Gastroesophageal sphincter (tissue), 4 donors: ENCODE results near the gene PLEKHD1. TPM values are rescaled to one million over a fixed set of nuclear protein-coding genes. Genes with fewer than 3 reads are reported as not detected.

Experiments used
- ATAC-seq: fragments of 150-250 bp; one replicate; pipeline ENCODE4 v1.9.1; 2016; ENCODE audit warnings: mild to moderate bottlenecking, moderate library complexity
- H3K27ac ChIP-seq, 4 donors: fragments of 200-600 bp; sonication (generic) in 3 of 4; 1 replicate in 3 of 4; 2 replicates in 1 of 4; pipeline ENCODE4 v1.5.1; 2016 to 2019
- H3K27me3 ChIP-seq: fragments of 200-600 bp; sonication (generic); one replicate; pipeline ENCODE4 v1.5.1; 2019
- H3K36me3 ChIP-seq, 2 donors: fragments of 200-600 bp; sonication (generic); one replicate each; pipeline ENCODE4 v1.5.1; 2019; ENCODE audit warnings: control low read depth in 1 of 2
- H3K4me1 ChIP-seq, 3 donors: fragments of 200-600 bp; sonication (generic); 1 replicate in 2 of 3; 2 replicates in 1 of 3; pipeline ENCODE4 v1.5.1; 2016 to 2019; ENCODE audit warnings: control low read depth in 2 of 3
- H3K4me3 ChIP-seq, 2 donors: fragments of 200-600 bp; sonication (generic); one replicate each; pipeline ENCODE4 v1.5.1; 2019; ENCODE audit warnings: mild to moderate bottlenecking in 1 of 2, moderate library complexity in 1 of 2
- H3K9me3 ChIP-seq, 3 donors: fragments of 200-600 bp; sonication (generic); one replicate each; pipeline ENCODE4 v1.5.1; 2017 to 2019; ENCODE audit warnings: control low read depth in 2 of 3
- EP300 ChIP-seq: sonication (generic); formaldehyde crosslinking; IDR thresholded peaks from one replicate; pipeline ENCODE4 v1.6.1; 2017; ENCODE audit warnings: antibody characterized with exemption, mild to moderate bottlenecking
- POLR2A ChIP-seq, 2 donors: fragments of 450-650 bp; IDR thresholded peaks; one replicate each; pipeline ENCODE4 v1.6.1; 2017; ENCODE audit warnings: antibody characterized with exemption in 2 of 2, mild to moderate bottlenecking in 2 of 2, moderate library complexity in 1 of 2
- POLR2AphosphoS5 ChIP-seq: sonication (generic); formaldehyde crosslinking; IDR thresholded peaks from one replicate; pipeline ENCODE4 v1.6.1; 2017; ENCODE audit warnings: antibody characterized with exemption
- WGBS, 2 donors: methylation state at CpG; one replicate each; pipeline ENCODE4 v1.1.5; 2018; ENCODE audit warnings: low coverage in 1 of 2; 5-methylcytosine and 5-hydroxymethylcytosine counted together
- total RNA-seq, 4 donors: library from RNA; depleted of rRNA; stranded (reverse); fragments of >200 nt; gene quantifications; one replicate each; pipeline ENCODE4 v1.1.0, GENCODE V29; 2016
- TF ChIP-seq, protein P1 (sequence below), 4 experiments: fragments of 200-600 bp in 2 of 4; fragments of 450-650 bp in 2 of 4; sonication (generic) in 1 of 4; IDR thresholded peaks; one replicate each; pipeline ENCODE4 v1.5.1; 2017 to 2019; ENCODE audit warnings: antibody characterized with exemption in 4 of 4, mild to moderate bottlenecking in 2 of 4, moderate library complexity in 2 of 4

Gene PLEKHD1
- total RNA-seq, 4 donors from 2014 or later, result 0.08 to 0.16 TPM; not detected in 2

DNA sequence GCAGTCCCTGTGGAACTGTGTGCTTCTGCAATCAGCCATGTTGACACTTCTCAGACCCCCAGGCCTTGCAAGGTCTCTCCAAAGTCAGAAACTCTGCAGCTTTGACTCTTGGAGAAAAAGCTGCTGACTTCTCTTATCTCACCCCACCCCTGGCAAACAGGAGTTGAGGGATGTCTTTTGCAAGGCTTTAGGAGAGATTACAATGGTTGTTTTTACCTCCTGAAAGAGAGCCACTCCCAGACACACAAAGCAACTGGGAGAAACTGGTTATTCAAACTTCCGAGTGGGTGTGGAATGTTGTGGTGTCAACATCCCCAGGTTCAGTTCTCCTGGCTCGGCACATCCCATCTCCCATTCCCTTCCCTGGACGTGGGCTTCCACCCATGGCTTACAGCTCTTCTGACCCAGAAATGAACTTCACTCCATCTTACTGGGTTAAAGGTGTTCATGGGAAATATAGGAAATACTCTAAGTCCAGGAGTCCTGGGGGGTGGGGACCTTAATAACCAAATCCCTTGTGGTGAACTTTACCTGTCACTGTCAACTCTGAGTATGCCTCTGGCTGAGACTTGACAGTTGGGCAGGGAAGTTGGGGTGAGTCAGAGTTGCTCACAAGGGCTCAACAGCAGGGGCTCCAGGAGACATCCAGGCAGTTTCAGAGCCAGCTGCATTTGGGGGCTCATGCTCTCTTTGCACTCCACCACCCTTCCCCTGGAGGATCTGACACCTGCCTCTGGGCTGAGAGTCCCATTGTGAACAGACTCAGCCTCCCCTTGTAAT, 48.2 kb downstream of the PLEKHD1 start:
- no peaks in the 10 kb centered on the region for H3K9me3 ChIP-seq
- no peaks in the 10 kb centered on the region for H3K4me1 ChIP-seq
- peaks cover 33% of the 10 kb centered on the region for H3K27me3 ChIP-seq
- no peaks in the 10 kb centered on the region for H3K36me3 ChIP-seq
- TF ChIP-seq POLR2A (IDR thresholded peaks at IDR 0.05), result no peak
- TF ChIP-seq POLR2AphosphoS5, result no peak
- no peak for TF ChIP-seq EP300
- TF ChIP-seq, protein P1, sequence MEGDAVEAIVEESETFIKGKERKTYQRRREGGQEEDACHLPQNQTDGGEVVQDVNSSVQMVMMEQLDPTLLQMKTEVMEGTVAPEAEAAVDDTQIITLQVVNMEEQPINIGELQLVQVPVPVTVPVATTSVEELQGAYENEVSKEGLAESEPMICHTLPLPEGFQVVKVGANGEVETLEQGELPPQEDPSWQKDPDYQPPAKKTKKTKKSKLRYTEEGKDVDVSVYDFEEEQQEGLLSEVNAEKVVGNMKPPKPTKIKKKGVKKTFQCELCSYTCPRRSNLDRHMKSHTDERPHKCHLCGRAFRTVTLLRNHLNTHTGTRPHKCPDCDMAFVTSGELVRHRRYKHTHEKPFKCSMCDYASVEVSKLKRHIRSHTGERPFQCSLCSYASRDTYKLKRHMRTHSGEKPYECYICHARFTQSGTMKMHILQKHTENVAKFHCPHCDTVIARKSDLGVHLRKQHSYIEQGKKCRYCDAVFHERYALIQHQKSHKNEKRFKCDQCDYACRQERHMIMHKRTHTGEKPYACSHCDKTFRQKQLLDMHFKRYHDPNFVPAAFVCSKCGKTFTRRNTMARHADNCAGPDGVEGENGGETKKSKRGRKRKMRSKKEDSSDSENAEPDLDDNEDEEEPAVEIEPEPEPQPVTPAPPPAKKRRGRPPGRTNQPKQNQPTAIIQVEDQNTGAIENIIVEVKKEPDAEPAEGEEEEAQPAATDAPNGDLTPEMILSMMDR (IDR thresholded peaks at IDR 0.05), result no peak
- WGBS, 2 donors, result 41 to 71% methylated on average over 1 to 3 of the region's 3 CpGs
- no peak for ATAC-seq
- no peak overlapping the region for H3K27ac ChIP-seq
- no peak overlapping the region for H3K4me3 ChIP-seq

DNA sequence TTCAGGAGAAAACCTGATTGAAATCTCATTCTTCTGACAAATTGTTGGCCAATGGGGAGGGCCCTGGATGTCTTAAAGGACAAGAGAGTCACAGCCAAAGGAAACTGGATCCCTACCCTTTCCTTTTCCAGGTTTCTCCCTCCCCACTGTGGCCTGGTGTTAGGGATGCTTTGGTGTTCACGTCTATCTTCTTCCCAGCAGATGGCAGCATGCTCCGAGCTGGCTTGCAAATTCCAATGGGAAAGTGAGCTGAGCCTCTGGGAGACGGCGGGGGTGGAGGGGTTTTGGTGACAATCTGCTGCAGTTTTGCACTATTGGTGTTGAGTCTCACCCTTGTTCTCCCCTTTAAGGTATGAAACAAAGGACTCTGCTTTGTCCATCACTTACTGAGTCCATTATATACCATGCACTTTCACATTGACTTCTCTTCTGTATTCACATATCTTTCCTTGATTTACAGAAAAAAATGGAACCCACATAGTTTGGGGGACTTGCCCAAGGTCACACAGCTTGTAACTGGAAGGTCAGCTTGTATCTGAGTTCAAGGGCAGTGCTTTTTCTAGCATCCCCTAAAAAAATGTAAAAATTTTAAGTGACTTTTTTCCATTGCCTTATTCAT, 50.8 kb downstream of the PLEKHD1 start:
- Histone ChIP-seq H3K27ac (no peak overlapping the region), H3K27me3 (peaks cover 27% of the 10 kb centered on the region), H3K9me3 (no peaks in the 10 kb centered on the region), H3K4me3 (no peak overlapping the region), H3K4me1 (no peaks in the 10 kb centered on the region), H3K36me3 (no peaks in the 10 kb centered on the region)
- no peak for ATAC-seq
- 5% methylated on average over 4 of the region's 4 CpGs; no CpG with 5 or more reads in 1 of the 2 donors for WGBS, 2 donors
- no peak for TF ChIP-seq POLR2A (IDR thresholded peaks at IDR 0.05)
- TF ChIP-seq, protein P1 (IDR thresholded peaks at IDR 0.05), result peak in 3 of 4 experiments; percentile 29 to 62 (median 36)
- TF ChIP-seq EP300, result no peak

DNA sequence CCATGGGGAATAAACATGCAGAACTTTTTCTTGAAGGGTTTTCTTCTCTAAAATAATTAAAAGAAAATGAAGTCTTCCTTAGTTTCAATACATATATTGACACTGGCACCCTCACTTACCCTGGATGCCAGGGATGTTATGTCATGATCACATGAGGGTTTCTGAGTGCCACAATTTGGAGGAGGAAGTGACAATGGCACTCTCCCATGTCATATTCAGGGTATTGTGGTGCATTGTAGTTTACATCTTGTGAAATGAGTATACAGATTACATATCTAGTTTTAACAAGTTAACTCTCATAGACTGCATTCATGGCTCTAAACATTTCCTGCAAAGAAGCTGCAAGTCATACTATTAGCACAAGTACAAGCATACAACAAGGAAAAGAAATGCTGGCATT, 52.4 kb downstream of the PLEKHD1 start:
- no peak for ATAC-seq

DNA sequence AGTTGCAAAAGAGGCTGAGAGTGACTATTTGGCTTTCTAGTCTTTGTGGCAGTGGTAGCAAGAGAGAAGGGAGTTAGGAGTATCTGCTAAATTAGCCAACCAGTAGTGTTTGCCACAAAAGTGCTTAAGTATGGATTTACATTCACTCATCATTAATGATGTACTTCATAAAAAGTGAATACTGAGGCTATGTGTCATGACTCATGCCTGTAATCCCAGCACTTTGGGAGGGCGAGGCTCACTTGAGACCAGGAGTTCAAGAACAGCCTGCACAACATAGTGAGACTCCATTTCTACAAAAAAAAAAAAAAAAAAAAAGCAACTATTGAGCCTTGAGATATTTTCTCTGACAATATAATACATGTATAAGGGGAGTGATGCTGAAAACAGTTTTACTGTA, 53.4 kb downstream of the PLEKHD1 start:
- Histone ChIP-seq H3K4me3 (no peak overlapping the region), H3K27me3 (peaks cover 36% of the 10 kb centered on the region), H3K36me3 (no peaks in the 10 kb centered on the region), H3K4me1 (no peaks in the 10 kb centered on the region), H3K27ac (no peak overlapping the region), H3K9me3 (no peaks in the 10 kb centered on the region)
- 100% methylated on average over 1 of the region's 1 CpG; no CpG with 5 or more reads in 1 of the 2 donors for WGBS, 2 donors
- no peak for TF ChIP-seq POLR2AphosphoS5
- TF ChIP-seq EP300, result no peak
- TF ChIP-seq POLR2A (IDR thresholded peaks at IDR 0.05), result no peak
- TF ChIP-seq, protein P1 (IDR thresholded peaks at IDR 0.05), result no peak
- ATAC-seq, result no peak

More for the DNA sequence above, 52.4 kb downstream of the PLEKHD1 start:
- H3K36me3 ChIP-seq, result no peaks in the 10 kb centered on the region
- no peaks in the 10 kb centered on the region for H3K9me3 ChIP-seq
- no peak overlapping the region for H3K27ac ChIP-seq
- TF ChIP-seq, protein P1 (IDR thresholded peaks at IDR 0.05), result no peak
- TF ChIP-seq EP300, result no peak
- no peak overlapping the region for H3K4me3 ChIP-seq
- peaks cover 33% of the 10 kb centered on the region for H3K27me3 ChIP-seq
- no peaks in the 10 kb centered on the region for H3K4me1 ChIP-seq

DNA sequence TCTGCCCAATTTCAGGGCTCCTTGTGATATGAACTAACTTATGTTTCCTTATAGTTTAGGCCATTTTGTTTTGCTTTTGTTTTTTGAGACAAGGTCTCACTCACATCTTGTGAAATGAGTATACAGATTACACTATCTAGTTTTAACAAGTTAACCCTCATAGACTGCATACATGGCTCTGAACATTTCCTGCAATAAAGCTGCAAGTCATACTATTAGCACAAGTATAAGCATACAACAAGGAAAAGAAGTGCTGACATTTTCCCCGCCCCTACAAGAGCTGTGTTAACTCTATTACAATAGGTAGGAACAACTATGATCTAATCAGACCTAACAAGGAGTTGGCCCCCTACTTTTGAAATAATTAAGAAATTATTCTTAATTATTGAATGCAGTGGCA, 54.2 kb downstream of the PLEKHD1 start:
- ATAC-seq, result no peak
- WGBS, 2 donors, result 94 to 100% methylated on average over 1 of the region's 1 CpG
- TF ChIP-seq POLR2AphosphoS5 (no peak), POLR2A (IDR thresholded peaks at IDR 0.05) (no peak), EP300 (no peak)
- TF ChIP-seq, protein P1 (IDR thresholded peaks at IDR 0.05), result no peak
- H3K36me3 ChIP-seq, result no peaks in the 10 kb centered on the region
- no peaks in the 10 kb centered on the region for H3K9me3 ChIP-seq
- H3K4me3 ChIP-seq, result no peak overlapping the region
- peaks cover 37% of the 10 kb centered on the region for H3K27me3 ChIP-seq
- no peaks in the 10 kb centered on the region for H3K4me1 ChIP-seq
- no peak overlapping the region for H3K27ac ChIP-seq
